ENCODE results near the gene PDCD6IP. TPM values are rescaled to one million over a fixed set of nuclear protein-coding genes. Genes with fewer than 3 reads are reported as not detected.

The PDCD6IP gene
- total RNA-seq, 1 donor from 2014 or later = 172 TPM

DNA sequence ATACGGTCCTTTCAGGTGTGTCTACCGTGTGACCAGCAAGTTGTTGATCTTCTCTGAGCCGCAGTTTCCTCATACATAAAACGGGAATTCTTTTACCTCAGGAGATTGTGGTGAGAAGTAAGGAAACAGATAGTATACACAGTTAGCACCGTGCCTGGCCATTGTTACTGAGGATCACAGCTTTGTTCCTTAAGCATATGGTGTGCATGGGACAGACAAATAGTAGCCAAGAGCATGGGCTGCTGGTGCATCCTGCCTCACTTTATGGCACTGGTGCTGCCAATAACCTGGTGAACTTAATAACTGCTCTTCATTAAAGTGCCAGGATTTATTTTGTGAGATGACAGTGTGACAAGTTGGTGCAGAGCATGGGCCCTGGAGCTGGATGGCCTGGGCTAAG lies 86.3 kb downstream of the PDCD6IP start:
- no peak for DNase-seq (ENCODE audit: extremely low read depth, low read depth, low spot score)

DNA sequence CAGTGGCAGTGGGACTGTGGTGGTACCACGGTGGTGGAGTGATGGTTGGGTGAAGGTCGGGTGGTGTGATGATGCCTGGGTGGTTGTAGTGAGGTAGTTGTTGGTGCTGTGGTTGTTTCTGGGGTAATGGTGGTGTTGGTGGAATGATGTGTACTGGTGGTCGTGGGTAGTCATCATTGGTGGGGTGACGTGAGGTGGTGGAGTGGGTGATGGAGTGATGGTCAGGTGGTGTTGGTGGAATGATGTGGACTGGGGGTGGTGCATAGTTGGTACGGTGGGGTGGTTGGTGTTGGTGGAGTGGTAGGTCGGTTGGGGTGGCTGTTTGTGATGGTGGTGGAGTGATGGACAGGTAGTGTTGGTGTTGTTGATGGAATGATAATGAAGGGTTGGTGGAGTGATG lies 87.1 kb downstream of the PDCD6IP start:
- DNase-seq (ENCODE audit: extremely low read depth, low read depth, low spot score) = no peak

DNA sequence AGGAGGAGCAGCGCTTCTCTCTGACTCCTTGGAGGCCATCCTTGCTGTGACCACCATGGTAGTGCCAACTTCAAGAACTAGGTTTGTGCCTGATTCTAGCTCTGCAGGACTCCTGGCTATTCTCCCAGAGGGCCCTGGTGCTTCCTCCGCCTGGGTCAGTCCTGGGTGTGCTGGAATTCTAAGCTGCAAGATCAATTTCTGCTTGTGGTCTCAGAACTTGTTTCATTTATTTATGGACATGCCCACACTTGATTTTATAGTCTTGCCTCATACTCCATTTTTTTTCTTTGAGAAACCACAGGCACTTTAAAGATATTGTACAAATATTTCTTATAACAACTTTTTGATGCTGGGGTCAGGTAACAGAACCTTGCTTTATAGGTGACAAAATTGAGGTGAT lies 87.6 kb downstream of the PDCD6IP start:
- no peak for DNase-seq (ENCODE audit: extremely low read depth, low read depth, low spot score)

DNA sequence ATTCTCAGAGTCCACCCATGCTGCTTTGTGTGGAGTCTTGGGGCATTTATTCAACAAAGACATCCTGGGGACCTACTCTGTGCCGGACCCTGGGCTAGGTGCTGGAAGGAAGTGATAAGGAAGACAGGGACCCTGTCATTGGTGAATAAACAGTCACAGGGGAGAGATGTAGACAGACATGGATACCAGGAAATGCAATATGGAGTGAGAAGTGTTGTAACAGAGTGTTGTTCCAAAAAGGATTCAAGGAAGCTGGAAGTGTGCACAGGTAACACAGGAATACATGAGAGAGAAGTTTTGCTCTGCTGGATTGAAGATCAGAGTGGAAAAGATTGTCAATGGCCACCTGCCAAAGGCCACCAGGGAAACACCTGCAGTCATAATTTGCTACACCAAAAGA lies 89.0 kb downstream of the PDCD6IP start:
- no peak for DNase-seq (ENCODE audit: extremely low read depth, low read depth, low spot score)

DNA sequence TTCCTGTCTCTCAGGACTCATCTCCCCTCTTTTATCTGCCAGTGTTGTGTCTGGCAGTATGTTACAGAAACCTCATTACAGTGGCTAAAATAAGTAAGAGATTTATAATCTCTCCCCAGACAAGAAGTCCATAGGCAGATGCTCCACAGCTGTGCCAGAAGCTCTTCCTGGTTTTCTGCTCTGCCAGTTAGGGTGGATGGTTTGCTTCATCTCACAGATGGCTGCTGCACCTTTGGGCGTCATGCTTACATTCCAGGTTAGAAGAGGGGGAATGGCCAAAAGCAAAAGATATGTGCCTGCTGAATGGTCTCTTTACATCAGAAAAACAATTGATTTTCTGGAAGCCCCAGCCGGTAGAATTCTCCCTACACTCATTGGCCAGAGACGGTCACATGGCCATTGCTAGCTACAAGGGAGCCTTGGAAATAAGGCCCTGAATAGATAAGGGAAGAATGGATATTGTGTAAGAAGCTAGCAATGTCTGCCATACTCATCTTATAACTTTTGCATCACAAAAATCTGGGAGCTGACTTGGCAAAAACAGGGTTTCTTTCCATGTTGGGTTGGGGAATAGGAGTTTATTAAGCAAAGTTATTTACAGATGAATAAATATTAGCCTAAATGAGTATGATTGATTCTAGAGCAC lies 91.1 kb downstream of the PDCD6IP start:
- no peak for DNase-seq (ENCODE audit: extremely low read depth, low read depth, low spot score)

DNA sequence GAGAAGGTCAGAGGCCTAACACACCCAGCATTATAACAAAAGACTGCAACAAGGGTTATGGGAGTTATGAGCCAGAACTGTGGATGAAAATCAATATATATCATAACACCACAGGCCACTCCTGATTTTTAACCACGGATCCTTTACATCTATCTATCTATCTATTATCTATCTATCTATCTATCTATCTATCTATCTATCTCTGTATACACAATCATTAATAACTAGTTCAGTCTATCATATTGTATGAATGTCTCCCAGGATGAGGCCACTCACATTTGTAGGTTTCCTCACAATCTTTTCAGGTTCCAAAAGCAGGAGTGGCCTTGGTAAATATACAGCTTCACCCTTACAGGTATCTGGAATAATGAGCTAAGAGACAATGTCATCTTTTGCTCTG lies 94.2 kb downstream of the PDCD6IP start:
- no peak for DNase-seq (ENCODE audit: extremely low read depth, low read depth, low spot score)

DNA sequence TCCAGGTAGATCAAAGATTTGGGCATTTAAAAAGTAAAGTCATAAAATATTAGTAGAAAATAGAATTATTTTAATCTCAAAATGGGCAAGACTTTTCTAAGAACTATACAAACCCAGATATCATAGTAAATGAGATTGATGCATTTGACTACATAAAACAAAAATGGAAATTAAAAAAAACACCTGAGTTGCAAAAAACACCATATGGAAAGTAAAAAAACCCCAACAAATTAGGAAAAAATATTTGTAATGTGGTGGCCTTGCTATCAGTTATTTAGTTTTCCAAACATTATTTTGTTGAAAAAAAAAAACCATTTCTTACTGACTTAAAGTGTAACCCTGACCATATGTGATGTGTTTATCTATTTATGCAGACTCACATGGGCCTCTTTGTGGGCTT lies 97.2 kb downstream of the PDCD6IP start:
- DNase-seq (ENCODE audit: extremely low read depth, low read depth, low spot score) = no peak

DNA sequence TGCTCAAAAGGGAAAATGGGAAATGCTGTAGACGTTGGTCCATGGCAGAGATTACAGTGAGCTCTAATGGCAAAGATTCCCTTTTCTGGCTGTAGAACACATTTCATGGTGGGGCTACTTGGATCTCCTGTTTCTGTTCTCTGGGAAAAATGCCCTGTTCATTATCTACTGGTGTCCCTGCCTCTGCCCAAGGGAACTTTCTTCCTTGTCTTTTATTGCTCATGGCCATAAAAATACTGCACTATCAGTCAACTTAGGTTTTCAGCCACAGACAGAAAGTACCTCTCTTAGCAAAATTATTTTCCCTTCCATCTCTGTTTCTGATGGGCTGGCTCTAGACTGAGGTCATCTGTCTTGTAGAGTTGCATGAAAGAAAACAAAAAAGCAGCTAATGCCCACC lies 98.9 kb downstream of the PDCD6IP start:
- no peak for DNase-seq (ENCODE audit: extremely low read depth, low read depth, low spot score)

DNA sequence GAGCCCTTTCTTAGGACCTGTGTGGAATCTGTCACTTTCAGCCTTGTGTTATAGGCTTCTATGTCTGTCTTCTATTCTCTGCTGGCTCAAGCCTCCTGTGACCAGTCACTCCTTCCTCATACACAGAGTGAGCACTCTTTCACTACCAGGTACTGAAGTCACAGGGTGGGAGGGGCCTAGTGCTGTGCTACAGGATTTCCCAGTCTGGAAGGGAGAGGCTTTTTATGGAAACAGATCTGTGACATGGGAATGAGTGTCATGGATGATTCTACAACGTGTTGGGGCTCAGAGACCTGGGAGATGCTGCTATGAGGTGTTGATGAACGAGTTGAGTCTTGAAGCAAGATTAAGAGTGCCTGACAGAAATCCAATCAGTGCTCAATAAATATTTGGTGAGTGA lies 100.5 kb downstream of the PDCD6IP start:
- DNase-seq (ENCODE audit: extremely low read depth, low read depth, low spot score) = no peak

DNA sequence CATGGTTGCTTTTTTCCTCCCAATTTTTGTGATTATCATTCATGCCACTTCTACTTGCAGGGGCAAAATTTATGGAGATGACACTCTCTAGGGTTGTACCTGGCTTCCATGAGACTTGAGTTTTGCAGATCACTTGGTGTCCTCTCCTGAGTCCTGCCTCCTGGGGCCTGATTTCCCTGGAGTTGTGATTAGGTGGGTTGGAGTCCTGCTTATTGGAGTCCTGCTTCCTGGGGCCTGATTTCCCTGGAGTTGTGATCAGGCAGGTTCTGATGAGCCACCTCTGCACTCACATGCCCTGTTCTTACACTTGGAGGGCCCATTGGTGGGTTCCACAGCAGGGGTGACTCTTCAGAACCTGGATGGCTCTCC lies 102.0 kb downstream of the PDCD6IP start:
- no peak for DNase-seq (ENCODE audit: extremely low read depth, low read depth, low spot score)

DNA sequence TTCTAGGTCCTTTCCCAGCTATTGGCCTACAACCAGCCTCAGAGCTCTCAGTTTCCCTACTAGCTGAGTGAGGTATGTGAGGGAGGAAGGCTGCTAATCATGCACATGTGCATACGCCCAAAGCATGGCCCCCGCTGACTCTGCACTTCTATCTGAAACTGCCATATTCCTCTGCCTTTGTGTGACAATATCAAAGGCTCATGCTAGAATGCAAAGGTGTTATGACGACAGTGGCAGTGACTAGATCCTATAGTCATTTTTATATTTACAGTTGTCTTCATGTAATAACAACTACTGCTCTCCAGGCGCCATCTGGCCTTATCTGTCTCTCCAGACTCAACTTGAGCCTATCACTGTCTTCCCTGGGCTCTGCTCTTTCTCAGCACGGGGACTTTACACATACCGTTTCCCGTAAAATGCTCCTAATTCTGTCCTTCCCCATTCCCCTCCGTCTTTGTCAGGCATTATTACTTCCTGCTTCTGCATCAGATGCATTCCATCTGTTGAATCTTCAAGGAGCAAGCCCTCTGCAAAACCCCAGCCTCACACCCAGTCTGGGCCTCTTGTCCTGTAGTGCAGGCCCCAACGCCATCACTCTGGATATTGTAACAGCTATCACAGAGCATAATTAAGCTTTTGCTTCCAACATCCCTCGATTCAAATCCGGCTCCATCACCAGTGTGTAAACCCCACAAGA lies 102.5 kb downstream of the PDCD6IP start:
- DNase-seq (ENCODE audit: extremely low read depth, low read depth, low spot score) = no peak

DNA sequence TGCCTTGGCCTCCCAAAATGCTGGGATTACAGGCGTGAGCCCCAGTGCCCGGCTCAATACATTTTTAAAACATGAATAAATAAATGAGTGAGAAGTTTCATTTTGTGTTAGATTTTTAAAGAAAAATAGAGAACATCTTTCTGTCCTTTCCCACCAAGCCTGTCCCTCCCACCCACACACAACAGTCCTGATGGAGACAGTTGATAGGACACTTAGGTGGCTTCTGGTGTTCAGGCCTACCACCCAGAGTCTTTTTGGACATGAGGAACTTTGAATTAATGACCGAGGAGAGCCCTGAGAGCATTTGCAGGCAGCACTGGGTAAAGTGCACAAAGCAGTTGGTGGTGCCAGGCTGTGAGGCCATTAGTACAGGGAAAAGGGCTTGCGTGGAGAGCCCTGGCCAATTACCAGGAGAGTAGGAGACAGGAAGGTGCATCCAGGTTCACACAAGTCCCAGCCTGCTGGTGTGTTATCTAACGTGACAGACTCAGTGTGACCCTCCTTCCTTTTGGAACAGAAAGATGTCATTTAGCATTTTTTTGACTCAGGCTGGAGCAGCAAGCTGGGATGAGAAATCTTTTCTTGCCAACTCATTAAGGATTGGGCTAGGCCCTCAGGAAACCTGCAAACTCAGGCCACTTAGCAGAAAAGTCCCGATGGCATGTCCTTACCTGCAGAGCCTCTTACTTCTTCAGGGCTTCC lies 103.6 kb downstream of the PDCD6IP start:
- DNase-seq (ENCODE audit: extremely low read depth, low read depth, low spot score) = no peak

DNA sequence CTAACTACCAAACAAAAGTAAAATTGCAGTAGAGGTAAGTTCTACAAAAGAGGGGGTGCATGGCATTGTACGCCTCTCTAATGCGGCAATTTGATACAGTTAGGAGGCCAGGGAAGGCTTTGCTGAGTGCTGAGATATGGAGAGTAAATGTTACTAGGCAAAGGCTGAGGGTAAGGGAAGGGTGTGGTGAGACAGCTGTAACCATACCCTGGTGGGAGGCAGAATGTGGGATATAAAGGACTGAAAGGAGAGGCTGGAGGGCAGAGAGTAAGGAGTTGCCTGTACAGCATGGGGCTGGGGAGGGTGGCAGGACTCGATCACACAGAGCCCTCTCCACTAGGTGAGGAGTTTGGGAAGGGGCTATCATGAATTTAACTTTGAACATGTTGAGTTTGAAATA lies 106.3 kb downstream of the PDCD6IP start:
- no peak for DNase-seq (ENCODE audit: extremely low read depth, low read depth, low spot score)

DNA sequence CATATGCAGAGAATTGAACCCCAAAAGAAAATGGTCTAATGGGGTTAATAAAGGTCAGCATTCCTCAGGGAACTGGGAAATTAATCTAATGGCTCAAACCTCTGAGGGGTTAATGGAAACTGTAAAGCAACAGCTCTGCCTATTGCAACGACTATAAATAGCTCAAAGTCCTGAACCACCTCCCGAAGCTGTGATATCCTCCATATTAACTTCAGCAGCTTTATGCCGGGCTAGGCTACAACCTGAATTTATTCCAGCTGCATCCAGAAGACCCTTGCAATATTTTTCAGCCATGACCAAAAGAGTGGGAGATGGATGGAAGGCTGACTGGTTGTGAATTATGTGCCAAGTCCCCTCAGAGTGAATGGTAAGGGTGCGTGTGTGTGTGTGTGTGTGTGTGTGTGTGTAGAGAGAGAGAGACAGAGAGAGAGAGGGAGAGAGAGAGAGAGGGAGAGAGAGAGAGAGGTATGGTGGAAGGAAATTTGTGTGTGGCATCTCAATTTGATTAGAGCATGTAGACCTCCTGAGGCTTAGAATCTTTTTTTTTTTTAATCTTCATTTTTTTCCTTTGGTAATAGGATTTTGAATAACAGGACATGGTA lies 109.9 kb downstream of the PDCD6IP start:
- DNase-seq (ENCODE audit: extremely low read depth, low read depth, low spot score) = no peak

DNA sequence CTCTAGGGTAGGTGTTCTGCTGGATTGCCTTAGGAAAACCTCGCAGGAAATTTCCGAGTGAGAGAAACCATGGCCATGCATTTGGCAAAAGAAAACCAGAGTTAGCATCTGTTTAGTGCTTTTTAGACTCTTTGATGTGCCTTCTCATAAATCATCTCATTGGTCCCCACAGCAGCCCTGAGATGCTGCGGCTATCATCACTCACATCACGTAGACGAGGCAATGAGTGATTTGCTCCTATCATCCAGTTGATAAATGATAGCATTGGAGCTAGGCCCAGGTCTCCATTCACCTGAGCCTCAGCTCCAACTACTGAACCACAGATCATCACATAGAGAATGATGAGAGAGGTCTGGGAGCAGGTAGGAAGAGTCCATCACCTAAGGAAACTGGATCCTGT lies 111.1 kb downstream of the PDCD6IP start:
- no peak for DNase-seq (ENCODE audit: extremely low read depth, low read depth, low spot score)

DNA sequence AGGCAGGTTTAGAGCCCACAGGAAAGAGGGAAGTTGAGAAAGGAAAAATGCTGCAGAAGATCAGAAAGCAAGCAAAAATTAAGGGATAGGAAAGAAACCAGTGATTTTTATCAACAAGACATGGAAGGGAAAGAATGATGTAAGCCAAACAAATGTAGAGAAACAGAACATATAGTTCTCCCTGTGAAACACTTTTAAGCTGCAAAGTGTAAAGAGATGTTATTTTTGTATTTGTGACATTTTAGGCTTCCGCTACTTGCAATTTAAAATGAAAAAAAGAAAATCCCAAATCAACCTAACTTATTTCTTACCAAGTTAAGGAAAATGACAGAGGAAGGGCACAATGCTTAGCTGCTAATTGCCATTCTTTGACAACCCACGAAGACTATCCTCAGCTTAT lies 111.6 kb downstream of the PDCD6IP start:
- no peak for DNase-seq (ENCODE audit: extremely low read depth, low read depth, low spot score)

DNA sequence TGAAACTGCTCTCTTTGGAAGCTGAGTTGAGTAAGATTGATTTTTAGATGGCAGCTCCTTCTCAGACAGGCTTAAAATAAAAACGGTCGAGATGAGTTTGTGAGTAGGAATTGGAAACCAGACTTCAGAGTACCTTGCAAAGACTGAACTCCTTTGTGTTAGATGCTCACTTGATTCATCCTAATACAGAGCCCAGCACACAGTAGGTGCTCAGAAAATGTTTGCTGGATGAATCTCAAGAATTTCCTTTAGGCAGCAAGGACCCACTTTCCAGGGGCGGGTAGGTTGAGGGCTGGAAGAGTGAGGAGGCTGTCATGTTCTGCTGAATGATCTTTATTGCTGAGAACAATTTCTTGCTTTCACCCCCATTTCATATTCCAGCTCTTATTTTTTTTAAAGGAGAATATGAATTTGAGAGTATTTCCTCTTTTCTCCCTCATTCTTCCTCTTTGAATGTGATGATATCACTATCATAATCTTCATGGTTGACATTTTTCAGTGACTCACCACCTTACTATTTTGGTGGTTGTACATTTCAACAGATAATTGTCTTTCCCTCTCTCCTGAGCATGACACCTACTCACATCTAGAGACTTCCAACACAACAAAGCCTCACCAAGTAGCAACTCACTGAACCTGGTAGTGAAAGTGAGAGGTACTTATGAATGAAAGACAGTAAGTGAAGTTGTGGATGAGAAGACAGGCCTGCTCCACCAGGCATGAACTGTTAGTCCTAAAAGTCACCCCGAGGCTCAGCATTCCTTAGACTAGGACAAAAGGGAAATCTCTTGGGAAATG lies 113.3 kb downstream of the PDCD6IP start:
- DNase-seq (ENCODE audit: extremely low read depth, low read depth, low spot score) = no peak

DNA sequence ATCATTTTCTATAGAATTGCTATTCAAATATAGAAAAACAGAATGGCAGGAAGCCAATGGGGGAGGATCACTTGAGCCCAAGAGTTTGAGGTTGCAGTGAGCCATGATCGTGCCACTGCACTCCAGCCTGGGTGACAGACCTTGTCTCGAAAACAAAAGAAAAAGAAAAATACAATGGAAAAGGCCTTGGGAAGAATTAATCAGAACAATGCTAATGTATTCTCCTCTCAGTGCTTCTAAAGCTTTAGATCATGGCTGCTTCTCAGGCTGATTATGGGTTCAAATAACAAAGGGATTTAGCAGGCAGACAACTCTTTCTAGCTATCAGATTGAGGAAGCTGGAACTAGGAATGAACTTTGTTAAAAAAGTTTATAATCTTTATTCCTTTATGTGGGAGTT lies 115.8 kb downstream of the PDCD6IP start:
- DNase-seq (ENCODE audit: extremely low read depth, low read depth, low spot score) = no peak

DNA sequence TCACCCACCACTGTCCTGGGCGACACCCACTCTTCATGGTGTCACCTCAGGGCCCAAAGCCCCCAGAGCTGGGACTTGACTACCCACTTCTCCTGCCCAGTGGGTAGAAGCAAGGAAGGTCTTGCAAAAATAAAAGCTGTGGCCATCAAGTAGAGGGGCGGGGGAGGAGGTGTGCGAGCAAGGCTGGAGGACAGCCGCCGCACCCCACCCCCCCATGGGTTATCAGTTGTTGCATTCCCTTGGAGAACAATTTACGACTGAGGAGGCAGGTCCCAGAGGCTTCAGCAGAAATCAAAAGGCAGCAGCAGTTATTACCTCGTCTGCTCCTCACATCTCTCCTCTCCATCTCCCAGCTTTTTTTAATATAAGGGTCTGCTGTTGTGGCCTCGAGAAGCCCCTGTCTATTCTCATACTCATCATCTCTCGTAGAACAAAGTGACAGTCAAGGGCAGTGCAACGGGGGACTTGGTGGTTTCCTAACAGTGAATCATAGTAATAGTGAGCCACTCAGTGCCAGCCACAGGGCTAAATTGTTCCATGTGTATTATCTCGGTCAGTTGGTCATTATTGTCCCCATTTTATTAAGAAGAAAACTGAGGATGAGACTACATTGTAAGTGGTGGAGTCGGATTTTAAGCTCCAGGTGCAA lies 116.4 kb downstream of the PDCD6IP start:
- no peak for DNase-seq (ENCODE audit: extremely low read depth, low read depth, low spot score)

DNA sequence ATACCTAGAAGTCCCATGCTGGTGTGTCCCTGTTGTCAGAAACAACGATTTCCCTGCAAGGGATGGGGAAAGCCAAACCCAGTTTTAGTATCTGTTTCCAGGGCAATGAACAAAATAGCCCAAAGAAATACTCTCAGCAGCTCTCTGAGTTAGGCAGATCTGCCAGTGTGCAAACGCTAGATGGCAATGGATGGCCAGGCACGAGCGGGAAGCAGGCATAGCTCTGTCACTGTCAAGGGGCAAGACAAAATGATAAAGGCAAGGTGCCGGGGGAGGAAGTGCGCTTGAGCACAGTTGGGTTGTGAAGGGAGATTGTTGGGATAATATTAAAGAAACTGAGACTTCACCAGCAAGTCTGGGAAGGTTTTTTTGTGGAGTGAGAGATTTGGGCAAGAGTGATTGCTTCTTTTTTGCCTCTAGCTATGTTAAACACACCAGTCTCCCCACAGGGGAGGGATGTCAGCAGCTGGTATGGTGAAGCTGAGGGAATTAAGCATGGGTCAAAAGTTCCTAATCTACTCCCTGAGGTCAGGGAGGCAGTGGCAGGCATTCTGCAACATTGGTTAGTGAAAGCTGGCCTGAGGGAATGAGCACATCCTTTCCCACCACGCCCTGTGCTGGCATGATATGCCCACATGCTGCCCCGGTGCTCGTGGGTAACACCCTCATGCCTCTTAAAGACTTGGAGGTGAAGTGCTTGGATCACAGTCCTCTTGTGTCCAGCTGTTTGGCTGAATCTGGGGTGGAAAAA lies 117.5 kb downstream of the PDCD6IP start:
- no peak for DNase-seq (ENCODE audit: extremely low read depth, low read depth, low spot score)
